ENCODE data around the gene PGRMC2. TPM values are rescaled to one million over a fixed set of nuclear protein-coding genes. Genes with fewer than 3 reads are reported as not detected.

The PGRMC2 gene
- polyA plus RNA-seq, 1 donor: 127 TPM

DNA sequence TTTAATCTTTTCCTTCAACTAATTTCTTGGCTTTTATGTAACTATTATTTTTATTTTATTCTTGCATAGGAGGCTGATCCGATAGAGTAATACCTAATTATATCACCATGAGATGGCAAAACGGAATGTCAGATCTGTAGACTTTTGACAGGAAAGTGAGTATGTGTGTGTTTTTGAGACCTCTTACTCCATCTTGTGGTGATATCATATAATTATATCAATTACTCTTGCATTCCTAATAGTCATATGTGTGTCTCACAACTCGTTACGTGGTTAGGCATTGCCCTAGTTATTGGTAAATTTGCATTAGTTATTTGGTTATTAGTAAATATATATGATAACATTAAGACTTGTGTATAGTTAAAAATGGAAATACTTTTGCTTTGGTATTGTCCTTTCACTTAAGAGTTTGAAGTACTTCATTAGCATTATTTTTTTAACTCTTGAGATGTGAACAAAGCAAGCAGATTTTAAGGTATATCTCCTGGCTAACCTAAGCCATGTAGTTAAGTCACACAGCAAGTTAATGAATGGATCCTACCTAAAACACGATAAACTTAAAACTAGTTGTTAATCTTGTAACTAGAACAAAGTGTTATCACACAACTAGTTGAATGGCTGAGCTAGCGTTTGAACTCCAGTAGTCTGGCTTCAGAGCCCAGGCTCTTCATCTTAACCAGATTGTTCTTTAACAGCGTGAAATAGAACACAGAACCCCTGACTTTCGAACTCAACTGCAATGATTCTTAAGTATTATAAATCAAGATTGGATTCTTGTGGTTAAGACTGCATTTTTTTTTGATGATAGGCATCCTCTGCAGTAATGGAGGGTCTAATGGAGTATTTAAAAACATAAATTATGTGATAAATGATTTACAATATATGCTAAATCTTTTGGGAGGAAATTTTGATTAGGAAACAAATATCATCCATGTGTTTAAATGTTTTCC is 67.1 kb downstream of the PGRMC2 start:
- DNase-seq: no peak

Other genes starting within 250 kb of the PGRMC2 start
- gene LARP1B, start 226.5 kb downstream of the PGRMC2 start, polyA plus RNA-seq (ENCODE audit: insufficient read length): 25.8 TPM